Progenitor cell of endocrine pancreas (in vitro differentiated cells): ENCODE measurements around the gene YWHAB. TPM values are rescaled to one million over a fixed set of nuclear protein-coding genes. Genes with fewer than 3 reads are reported as not detected.

Experiments used
- DNase-seq: peaks from one replicate; pipeline ENCODE4 v3.0.0; 2021; ENCODE audit warnings: low spot score; ENCODE audit not compliant: unreplicated experiment
- H3K27ac Mint-ChIP-seq: 2 replicates; pipeline ENCODE4 v1.8.0; 2021; ENCODE audit warnings: mild to moderate bottlenecking, moderate library complexity, mixed read lengths
- H3K27me3 Mint-ChIP-seq: 2 replicates; pipeline ENCODE4 v1.8.0; 2021; ENCODE audit warnings: mixed read lengths
- H3K36me3 Mint-ChIP-seq: 2 replicates; pipeline ENCODE4 v1.8.0; 2022; ENCODE audit warnings: mixed read lengths; ENCODE audit not compliant: insufficient read depth
- H3K4me1 Mint-ChIP-seq: 2 replicates; pipeline ENCODE4 v1.8.0; 2021; ENCODE audit warnings: low read depth, mixed read lengths
- H3K4me3 Mint-ChIP-seq: 2 replicates; pipeline ENCODE4 v1.8.0; 2021; ENCODE audit warnings: low read depth, mild to moderate bottlenecking, moderate library complexity, mixed read lengths
- H3K9me3 Mint-ChIP-seq: 2 replicates; pipeline ENCODE4 v1.8.0; 2021; ENCODE audit warnings: low read depth, mixed read lengths
- total RNA-seq: library from RNA; stranded (reverse); gene quantifications from 2 replicates; pipeline ENCODE4 v1.2.1, GENCODE V29; 2021
- TF ChIP-seq, protein P1 (sequence below): fragments of 200-600 bp; sonication (generic); IDR thresholded peaks from one replicate; pipeline ENCODE4 v1.5.0; 2021; ENCODE audit warnings: antibody characterized with exemption, mild to moderate bottlenecking; ENCODE audit not compliant: unreplicated experiment

YWHAB gene
- total RNA-seq, 1 donor from 2014 or later: 125 TPM

DNA sequence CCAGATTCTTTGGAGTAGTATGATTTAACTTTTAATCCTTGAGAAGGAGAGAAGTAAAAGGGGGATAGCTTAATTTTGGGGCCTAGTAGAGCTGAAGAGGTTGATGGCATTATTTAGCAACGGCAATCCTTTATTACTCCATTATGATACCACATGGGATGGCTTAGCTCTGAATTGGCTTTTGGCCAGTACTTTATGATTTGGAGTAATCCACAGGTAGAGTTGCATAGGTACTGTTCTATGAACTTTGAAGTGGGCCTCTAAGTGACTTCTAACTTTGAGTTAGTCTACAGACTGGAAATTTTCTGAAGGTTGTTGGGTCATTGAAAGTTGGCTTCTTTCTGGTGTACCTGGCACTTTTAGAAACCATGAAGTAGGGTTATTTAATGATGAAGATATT, 11.6 kb downstream of the YWHAB start:
- Mint-ChIP-seq H3K4me3 (no peak overlapping the region), H3K27me3 (no peaks in the 10 kb centered on the region)
- TF ChIP-seq, protein P1, sequence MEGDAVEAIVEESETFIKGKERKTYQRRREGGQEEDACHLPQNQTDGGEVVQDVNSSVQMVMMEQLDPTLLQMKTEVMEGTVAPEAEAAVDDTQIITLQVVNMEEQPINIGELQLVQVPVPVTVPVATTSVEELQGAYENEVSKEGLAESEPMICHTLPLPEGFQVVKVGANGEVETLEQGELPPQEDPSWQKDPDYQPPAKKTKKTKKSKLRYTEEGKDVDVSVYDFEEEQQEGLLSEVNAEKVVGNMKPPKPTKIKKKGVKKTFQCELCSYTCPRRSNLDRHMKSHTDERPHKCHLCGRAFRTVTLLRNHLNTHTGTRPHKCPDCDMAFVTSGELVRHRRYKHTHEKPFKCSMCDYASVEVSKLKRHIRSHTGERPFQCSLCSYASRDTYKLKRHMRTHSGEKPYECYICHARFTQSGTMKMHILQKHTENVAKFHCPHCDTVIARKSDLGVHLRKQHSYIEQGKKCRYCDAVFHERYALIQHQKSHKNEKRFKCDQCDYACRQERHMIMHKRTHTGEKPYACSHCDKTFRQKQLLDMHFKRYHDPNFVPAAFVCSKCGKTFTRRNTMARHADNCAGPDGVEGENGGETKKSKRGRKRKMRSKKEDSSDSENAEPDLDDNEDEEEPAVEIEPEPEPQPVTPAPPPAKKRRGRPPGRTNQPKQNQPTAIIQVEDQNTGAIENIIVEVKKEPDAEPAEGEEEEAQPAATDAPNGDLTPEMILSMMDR: no peak

DNA sequence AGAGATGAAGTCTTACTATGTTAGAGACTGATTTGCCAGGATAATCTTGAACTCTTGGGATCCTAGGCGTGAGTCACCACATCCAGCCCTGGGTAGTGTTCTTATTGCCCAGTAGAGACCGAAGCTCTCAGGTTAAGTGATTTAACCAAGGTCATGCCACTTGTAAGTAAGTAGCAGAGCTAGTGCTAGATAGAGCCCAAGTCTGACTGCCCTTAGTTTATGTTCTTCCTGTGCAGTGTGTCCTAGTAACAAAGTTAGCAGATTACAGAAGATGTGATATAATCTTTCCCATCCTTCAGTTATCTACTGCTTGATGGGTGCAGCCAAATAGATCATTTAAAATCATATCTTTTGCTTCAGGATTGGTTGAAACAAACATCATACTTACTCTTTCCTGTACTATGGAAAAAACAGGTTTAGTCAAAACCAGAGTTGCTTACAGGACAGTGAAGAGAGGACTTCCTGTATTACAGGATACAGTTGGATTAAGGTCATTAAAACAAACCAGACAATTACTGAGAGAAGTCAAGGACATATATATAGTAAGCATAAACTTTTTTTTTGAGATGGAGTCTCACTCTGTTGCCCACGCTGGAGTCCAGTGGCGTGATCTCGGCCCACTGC, 14.8 kb downstream of the YWHAB start:
- Mint-ChIP-seq H3K4me3 (no peak overlapping the region), H3K27ac (peak overlapping the region; percentile 30)
- TF ChIP-seq, protein P1: no peak

More for the DNA sequence above, 11.6 kb downstream of the YWHAB start:
- Mint-ChIP-seq H3K9me3 (no peaks in the 10 kb centered on the region), H3K27ac (no peak overlapping the region), H3K4me1 (no peaks in the 10 kb centered on the region), H3K36me3 (peaks cover 4% of the 10 kb centered on the region)
- no peak for DNase-seq

DNA sequence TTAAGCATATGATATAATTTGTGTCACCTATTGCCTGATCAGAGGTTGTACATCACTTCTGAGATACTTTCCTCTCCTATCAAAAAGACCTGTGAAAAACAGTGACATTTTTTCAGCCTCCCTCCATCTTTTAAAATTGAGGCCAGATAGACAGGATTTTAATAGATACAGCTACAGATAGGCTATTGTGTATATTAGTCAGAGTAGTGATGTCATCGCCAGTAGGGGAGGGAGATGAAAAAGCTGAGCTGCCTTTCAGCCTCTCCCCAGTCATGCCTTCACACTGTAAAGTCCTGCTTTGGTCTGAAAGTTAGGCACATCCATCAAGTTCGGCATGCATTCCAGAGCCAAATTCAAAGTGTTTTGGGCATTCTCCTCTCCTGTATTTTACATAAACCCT, 16.5 kb downstream of the YWHAB start:
- peaks cover 21% of the 10 kb centered on the region for H3K36me3 Mint-ChIP-seq
- no peaks in the 10 kb centered on the region for H3K27me3 Mint-ChIP-seq
- no peaks in the 10 kb centered on the region for H3K4me1 Mint-ChIP-seq
- H3K9me3 Mint-ChIP-seq: no peaks in the 10 kb centered on the region
- H3K27ac Mint-ChIP-seq: no peak overlapping the region
- no peak overlapping the region for H3K4me3 Mint-ChIP-seq
- TF ChIP-seq, protein P1: no peak
- DNase-seq: no peak

More for the DNA sequence above, 14.8 kb downstream of the YWHAB start:
- no peaks in the 10 kb centered on the region for H3K4me1 Mint-ChIP-seq
- H3K36me3 Mint-ChIP-seq: peaks cover 13% of the 10 kb centered on the region
- H3K27me3 Mint-ChIP-seq: no peaks in the 10 kb centered on the region
- DNase-seq: no peak
- no peaks in the 10 kb centered on the region for H3K9me3 Mint-ChIP-seq

DNA sequence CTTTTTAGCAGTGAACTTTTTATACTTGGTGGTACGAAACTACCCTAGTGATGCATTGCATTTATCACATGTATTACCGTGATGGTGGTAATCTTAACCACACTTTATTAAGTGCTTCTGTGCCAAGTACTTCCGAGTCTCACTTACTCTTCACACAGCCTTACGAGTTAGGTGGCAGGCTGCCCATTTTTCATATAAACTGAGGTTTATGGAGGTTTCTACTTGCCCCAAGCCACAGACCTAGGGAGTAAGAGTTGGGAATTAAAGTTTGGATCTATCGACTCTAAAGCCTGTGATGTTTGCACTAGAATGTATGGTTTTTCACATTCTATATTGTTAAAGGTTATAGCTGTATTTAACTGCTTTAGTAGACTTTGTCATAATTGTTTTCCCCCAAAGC, 18.9 kb downstream of the YWHAB start:
- no peak for DNase-seq
- Mint-ChIP-seq H3K4me3 (no peak overlapping the region), H3K9me3 (no peaks in the 10 kb centered on the region), H3K27ac (no peak overlapping the region), H3K36me3 (peaks cover 21% of the 10 kb centered on the region), H3K27me3 (no peaks in the 10 kb centered on the region), H3K4me1 (peaks cover 2% of the 10 kb centered on the region)
- TF ChIP-seq, protein P1: no peak

DNA sequence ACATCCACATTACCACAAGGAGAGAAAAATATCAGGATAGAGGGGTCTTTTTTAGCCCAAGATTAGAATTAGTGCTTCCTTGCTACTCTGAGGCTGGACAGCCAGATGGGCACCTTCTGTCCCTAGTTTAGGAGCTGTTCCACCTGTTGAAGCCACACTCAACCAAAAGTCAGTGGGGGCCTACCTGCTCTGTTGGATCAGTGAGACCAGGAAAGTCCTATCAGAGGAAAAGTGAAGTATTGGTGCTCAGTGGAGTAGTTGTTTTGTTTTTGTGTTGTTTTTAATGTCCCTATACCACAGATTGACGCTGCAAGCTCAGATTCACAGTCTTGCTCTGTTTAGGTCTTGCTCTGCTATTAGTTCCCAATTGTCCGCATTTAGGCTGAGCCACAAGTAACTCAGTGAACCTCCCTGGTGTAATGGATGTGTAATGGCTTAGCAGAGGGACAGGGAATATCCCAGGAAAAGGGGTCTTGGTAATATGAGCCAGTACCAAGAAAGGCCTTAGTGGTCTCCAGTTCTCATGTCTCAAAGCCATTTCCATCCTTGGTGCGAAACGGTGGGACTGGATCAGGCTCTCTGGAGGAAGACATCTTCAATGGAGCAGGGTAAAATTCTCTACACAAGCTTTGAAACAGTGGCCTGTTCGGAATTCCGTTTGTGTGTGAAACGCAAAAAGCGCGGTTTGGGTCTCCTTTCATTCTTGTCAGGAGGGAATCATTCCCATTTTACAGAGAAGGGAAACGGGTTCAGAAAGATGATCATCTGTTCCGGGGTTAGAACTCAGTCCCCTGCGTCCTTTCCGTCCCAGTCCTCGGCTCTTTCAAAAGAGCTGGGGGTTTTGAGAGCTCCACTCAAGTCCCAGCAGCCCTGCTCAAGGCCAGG, 23.7 kb downstream of the YWHAB start:
- H3K27ac Mint-ChIP-seq: peak overlapping the region; percentile 84
- H3K4me3 Mint-ChIP-seq: peak overlapping the region; percentile 84
- no peaks in the 10 kb centered on the region for H3K9me3 Mint-ChIP-seq
- H3K4me1 Mint-ChIP-seq: peaks cover 13% of the 10 kb centered on the region
- DNase-seq: no peak
- TF ChIP-seq, protein P1: no peak
- H3K27me3 Mint-ChIP-seq: no peaks in the 10 kb centered on the region
- H3K36me3 Mint-ChIP-seq: peaks cover 24% of the 10 kb centered on the region
